Activated gamma-delta T cell (primary cell): ENCODE data around the gene PVR.
"Not testable (repeated sequence)": the region's sequence is repeated elsewhere in the genome, so short reads cannot be mapped to it uniquely, and the experiment has no call there.

Experiments
- DNase-seq: peaks from one replicate; lab custom pipeline; 2025; lab: John Stamatoyannopoulos, UW

The PVR gene

DNA sequence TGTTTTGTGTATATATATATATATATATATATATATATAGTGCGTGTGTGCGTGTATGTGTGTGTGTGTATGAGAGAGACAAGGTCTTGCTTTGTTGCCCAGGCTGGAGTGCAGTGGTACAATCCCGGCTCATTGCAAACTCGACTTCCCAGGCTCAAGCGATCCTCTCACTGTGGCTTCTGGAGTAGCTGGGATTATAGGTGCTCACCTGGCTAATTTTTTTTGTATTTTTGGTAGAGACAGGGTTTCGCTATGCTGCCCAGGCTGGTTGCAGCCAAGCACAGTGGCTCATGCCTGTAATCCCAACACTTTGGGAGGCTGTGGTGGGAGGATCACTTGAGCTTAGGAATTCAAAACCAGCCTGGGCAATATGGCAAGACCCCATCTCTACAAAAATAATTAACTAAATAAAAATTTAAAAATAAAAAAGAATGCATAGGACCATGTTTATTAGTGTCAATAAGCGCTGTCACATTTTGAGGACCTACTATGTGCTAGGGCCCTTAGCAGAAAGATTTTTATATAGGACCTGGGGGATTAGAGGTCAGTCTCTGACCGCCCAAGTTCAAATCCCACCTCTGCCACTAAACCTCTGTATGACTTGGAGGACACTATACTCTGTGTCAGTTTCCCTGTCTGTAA, 1.8 kb downstream of the PVR start:
- DNase-seq, result no peak

DNA sequence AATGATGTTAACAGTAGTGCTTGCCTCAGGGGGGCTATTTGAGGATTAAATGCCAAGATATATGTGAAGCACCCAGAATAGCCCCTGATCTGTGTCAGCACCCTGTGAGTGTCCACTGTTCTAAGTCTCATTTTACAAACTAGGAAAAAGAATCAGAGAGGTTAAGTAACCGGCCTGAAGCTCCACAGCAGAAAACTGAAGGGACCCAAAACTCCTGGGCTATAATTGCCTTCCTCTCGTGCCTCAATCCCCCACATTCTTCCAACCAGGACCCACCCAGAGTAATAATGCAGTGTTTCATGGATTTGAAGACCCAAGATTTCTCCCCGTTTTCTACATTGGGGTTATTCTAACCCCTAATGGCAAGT, 2.3 kb downstream of the PVR start:
- DNase-seq, result no peak

DNA sequence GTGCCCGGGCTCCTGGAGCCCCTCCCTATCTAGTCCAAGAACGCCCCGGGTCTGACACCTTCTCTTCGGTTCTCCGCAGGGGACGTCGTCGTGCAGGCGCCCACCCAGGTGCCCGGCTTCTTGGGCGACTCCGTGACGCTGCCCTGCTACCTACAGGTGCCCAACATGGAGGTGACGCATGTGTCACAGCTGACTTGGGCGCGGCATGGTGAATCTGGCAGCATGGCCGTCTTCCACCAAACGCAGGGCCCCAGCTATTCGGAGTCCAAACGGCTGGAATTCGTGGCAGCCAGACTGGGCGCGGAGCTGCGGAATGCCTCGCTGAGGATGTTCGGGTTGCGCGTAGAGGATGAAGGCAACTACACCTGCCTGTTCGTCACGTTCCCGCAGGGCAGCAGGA, 3.4 kb downstream of the PVR start:
- no peak for DNase-seq

DNA sequence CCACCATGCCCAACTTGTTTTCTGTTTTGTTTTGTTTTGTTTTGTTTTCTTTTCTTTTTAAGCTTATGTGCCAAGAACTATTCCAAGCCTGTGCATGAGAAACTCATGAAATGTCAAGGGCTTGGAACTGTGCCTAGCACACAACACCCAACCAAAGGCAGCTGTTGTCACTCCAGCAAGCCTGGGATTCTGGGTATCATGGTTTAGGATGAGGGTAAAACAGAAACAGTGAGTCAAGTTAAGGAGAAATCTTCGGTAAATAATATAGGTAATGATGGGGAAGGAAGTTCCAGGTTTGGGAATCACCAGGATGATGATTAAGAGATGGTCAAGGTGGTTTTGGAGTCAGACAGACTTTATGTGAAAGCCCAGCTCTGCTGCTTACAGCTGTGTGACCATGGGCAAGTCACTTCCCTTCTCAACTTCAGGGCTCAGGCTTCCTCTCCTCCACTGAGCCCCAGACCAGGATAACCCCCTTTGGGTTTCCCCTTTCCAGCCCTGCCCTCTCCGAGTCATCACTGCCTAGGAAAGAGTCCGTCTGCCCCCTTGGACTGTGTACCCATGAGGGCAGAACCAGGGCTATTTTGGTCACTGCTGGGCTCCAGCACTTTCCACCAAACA, 5.0 kb downstream of the PVR start:
- DNase-seq, result no peak

- DNase-seq, result no peak
Measured at GRCh38 chr19:44649578-44650145, 6.0 kb downstream of the PVR start.

DNA sequence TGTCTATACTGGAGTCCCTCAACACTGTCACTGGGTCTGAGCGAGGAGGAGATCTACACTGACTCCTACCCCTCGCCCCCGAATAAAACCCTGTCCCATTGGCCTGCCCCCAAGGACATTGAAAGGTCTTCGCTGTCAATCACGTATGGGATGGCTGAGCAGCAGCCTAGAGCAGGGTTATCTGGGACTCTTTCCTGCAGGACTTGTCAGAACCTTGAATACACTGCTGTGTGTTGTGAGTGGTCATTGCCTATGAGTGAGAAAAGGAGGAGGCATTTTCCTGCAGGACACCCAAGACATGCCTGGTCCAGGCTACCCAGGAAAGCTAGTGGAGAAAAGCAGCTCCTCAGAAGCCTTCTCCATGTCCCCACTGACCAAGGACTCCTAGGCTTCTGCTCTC, 9.6 kb downstream of the PVR start:
- no peak for DNase-seq

GRCh38 chr19:44653977-44654774, 10.5 kb downstream of the PVR start:
- DNase-seq, result no peak

DNA sequence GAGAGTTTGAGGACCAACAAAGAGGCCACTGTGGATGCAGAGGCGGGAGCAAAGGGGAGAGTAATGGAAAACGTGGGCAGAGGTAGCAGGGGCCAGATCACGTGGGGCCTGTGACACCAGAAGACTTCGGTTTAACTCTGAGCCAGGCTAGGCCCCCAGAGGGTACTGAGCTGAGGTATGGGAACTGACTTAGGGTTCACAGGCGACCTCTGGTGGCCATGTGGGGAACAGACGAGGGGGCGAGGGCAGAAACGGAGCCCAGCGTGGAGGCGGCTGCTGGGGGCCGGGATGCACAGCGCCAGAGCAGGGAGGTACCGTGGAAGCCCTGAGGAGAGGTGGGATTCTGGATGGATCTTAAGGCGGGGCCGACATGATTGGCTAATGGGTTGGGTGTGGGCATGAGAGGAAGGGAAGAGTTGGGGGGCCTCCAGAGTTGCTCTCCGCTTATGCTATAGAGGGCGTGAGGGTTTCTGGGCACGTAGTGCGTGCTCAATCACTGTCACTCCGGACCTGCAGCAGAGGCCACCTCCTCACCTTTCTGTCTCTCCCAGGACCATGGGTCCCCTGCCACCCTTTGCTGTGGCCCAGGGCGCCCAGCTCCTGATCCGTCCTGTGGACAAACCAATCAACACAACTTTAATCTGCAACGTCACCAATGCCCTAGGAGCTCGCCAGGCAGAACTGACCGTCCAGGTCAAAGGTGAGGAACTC, 13.7 kb downstream of the PVR start:
- DNase-seq, result no peak

DNA sequence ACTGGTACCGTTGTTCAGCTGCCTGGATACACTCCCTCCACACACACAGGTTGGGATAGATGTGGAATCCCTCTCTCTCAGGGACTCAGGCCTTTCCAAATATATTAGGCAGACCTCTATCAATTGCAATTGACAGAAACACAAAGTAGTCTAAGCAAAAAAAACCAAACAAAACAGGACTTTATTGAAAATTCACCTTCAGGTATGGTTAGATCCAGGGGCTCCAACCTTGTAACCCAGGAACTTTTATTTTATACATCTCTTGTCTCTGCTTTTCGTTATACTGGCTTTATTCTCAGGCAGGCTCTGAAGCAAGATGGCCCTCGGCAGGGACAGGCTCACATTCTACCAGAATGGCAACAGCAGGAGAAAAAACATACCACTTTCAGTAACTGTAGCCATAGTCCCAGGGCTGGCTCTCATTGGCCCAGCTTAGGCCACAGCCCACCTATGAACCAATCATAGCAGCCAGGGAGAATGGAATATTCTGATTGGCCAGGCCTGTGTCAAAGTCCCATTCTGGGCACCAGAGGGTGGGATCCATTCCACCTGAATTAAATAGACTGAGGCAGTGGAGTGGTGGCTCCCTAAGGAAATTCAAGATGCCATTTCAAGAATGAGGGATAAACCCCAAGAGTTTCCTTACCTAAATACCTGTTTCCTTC, 14.5 kb downstream of the PVR start:
- no peak for DNase-seq

- no peak for DNase-seq
Measured at GRCh38 chr19:44660081-44660480, 16.4 kb downstream of the PVR start.

GRCh38 chr19:44661205-44661604, 17.5 kb downstream of the PVR start:
- no peak for DNase-seq

DNA sequence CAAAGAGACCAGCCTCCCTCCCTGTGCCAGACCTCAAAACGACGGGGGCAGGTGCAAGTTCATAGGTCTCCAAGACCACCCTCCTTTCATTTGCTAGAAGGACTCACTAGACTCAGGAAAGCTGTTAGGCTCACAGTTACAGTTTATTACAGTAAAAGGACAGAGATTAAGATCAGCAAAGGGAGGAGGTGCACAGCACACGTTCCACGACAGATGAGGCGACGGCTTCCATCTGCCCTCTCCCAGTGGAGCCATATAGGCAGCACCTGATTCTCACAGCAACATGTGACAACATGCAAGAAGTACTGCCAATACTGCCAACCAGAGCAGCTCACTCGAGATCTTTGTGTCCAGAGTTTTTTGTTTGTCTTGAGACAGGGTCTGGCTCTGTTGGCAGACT, 18.2 kb downstream of the PVR start:
- no peak for DNase-seq

DNA sequence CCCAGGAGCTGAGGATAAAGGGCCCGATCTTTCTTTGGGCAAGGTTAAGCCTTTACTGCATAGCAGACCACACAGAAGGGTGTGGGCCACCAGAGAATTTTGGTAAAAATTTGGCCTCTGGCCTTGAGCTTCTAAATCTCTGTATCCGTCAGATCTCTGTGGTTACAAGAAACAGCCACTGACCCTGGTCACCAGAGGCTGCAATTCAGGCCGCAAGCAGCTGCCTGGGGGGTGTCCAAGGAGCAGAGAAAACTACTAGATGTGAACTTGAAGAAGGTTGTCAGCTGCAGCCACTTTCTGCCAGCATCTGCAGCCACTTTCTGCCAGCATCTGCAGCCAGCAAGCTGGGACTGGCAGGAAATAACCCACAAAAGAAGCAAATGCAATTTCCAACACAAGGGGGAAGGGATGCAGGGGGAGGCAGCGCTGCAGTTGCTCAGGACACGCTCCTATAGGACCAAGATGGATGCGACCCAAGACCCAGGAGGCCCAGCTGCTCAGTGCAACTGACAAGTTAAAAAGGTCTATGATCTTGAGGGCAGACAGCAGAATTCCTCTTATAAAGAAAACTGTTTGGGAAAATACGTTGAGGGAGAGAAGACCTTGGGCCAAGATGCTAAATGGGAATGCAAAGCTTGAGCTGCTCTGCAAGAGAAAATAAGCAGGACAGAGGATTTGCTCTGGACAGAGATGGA, 19.1 kb downstream of the PVR start:
- DNase-seq, result no peak

DNA sequence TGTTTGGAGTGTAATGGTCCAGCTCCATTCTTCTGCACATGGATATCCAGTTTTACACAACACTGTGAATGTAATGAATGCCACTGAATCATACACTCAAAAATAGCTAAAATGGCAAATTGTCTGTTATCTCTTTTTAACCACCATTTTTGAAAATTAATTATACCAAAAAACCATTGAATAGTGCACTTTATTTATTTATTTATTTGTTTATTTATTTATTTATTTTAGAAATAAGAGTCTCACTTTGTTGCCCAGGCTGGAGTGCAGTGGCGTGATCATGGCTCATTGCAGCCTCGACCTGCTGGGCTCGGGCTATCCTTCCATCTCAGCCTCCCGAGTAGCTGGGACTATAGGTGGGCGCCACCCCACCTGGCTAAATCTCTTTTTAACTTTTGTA, 20.3 kb downstream of the PVR start:
- DNase-seq, result no peak

DNA sequence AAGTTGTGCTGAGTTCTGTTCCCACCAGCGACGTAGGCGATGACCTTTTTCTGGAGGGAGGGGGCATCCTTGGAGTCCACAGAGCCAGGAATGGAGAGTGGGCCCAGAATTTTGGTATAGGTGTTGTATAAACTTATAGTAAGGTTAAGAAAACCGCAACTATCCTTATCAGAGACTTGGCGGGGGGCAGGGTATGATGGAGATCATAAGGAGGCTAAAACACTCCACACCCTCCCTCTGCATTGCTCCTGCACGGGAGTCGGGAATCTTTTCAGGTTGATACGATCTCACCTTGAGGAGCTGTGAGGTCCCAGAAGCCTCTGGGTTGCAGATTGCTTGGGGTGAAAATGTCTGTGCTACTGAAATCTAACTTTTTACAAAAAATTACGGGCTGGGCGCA, 21.3 kb downstream of the PVR start:
- no peak for DNase-seq

GRCh38 chr19:44666852-44667556, 23.3 kb downstream of the PVR start:
- DNase-seq, result no peak

DNA sequence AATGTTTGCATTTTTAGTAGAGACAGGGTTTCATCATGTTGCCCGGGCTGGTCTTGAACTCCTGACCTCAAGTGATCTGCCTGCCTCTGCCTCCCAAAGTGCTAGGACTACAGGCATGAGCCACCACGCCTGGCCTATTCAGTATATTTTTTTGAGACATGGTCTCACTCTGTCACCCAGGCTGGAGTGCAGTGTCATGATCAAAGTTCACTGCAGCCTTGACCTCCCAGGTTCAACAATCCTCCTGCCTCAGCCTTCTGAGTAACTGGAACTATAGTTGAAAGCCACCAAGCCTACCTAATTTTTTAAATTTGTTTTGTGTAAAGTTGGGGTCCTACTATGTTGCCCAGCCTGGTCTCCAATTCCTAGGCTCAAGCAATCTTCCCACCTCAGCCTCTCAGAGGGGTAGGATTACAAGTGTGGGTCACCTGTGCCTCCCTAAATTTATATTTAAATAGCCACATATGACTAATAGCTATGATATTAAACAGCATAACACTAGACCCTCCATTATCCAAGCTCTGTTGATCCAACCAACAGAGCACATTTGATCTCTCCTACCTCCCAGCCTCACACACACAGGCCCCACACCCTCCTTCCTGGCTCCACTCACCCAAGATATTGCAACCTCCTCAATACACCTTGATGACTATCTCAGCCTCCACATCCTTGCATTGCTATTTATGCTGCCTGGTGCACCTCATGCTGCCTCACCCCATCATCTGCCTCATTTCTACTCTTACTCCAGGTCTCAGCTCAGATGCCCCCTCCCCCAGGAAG, 25.5 kb downstream of the PVR start:
- DNase-seq, result no peak

DNA sequence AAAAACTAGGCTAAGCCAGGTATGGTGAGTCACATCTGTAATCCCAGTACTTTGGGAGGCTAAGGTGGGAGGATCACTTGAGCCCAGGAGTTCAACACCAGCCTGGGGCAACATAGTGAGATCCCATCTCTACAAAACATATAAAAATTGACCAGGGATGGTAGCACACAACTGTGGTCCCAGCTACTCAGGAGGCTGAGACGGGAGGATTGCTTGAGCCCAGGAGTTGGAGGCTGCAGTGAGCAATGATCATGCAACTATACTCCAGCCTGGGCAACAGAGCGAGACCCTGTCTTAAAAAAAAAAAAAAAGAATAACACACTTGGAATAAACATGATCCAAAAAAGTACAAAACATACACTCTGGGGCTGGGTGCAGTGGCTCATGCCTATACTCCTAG, 26.3 kb downstream of the PVR start:
- DNase-seq, result not testable (repeated sequence)

GRCh38 chr19:44671400-44671799, 27.7 kb downstream of the PVR start, which contains the start of gene CEACAM19:
CEACAM19 (plus strand) TSS chr19:44671482; CDS start chr19:44671932, 450 bp downstream.
- no peak for DNase-seq

- DNase-seq, result no peak
Measured at GRCh38 chr19:44672226-44672625, 28.5 kb downstream of the PVR start.
